Body of pancreas (tissue), 4 donors: ENCODE measurements around the gene STK32B.

Experiments used
- CTCF ChIP-seq, 7 experiments: fragments of 450-650 bp in 4 of 7; fragments of 200-600 bp in 3 of 7; sonication (generic) in 3 of 7; IDR thresholded peaks; one replicate each; pipeline ENCODE4 v1.5.1; 2016 to 2019; ENCODE audit warnings: antibody characterized with exemption in 7 of 7
- POLR2A ChIP-seq, 3 donors: fragments of 450-650 bp; IDR thresholded peaks; one replicate each; pipeline ENCODE4 v1.6.1; 2016; ENCODE audit warnings: antibody characterized with exemption in 3 of 3, mild to moderate bottlenecking in 2 of 3

DNA sequence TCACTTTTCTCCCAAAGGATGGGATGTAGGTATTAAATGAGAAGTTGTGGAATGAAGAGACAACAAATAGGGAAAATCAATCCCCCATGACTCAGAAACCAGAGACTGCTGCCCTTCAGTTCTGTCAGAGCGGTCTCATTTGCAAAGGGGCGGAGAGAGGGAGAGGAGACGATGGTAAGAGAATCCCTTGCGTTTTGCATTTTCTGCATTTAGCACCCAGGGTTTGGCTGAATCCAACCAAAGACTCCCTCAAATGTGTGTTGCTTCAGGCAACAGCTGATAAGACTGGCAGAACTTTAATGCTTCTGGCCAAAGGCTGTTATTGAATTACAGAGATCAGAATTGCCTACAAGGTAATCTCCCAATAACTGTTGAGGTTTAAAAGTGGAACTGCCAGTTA lies 426.9 kb downstream of the STK32B start:
- TF ChIP-seq POLR2A (IDR thresholded peaks at IDR 0.05) = no peak
- TF ChIP-seq CTCF (IDR thresholded peaks at IDR 0.05) = no peak
